DMS153 (cell line): Measurements from ENCODE around the gene PAK5.

Experiments
- DNase-seq: peaks from one replicate; lab custom pipeline; 2025; lab: John Stamatoyannopoulos, UW

PAK5 gene

GRCh38 chr20:9493803-9494202, 345.1 kb downstream of the PAK5 start:
- DNase-seq: no peak

DNA sequence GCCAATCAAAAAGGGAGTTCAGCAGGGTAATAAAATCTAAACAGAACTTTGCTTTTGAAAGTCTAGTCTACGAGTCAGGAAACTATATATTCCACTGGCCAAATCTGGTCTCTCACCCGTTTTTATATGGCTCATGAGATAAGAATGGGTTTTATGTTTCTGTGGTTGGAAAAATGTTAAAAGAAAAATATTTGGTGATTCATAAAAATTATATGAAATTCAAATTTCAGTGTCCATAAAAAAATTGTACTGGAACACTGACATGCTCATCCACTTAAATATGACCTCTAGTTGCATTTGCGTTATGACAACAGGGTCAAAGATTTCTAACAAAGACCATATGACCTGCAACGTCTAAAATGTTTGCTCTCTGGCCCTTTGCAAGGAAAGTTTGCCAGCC, 346.8 kb downstream of the PAK5 start:
- DNase-seq: no peak

- no peak for DNase-seq
Measured at GRCh38 chr20:9491324-9491723, 347.6 kb downstream of the PAK5 start.

- DNase-seq: no peak
Measured at GRCh38 chr20:9490631-9491030, 348.2 kb downstream of the PAK5 start.

- no peak for DNase-seq
Measured at GRCh38 chr20:9490161-9490560, 348.7 kb downstream of the PAK5 start.

- DNase-seq: no peak
Measured at GRCh38 chr20:9488063-9488462, 350.8 kb downstream of the PAK5 start.
